Panc1 (cell line): ENCODE results near the gene TAGLN. TPM values are rescaled to one million over a fixed set of nuclear protein-coding genes. Genes with fewer than 3 reads are reported as not detected.

ENCODE experiments used
- ATAC-seq: fragments of 200-7000 bp; cut with Tn5 transposase; 2 replicates; pipeline ENCODE4 v1.9.1; 2020; ENCODE audit warnings: mild to moderate bottlenecking, moderate library complexity
- BruUV-seq: library from RNA; stranded (reverse); fragments of 400-500 nt; replicated peaks from 2 replicates; lab custom pipeline; 2021; lab: Mats Ljungman, UMichigan
- CTCF ChIA-PET: fragments of 300-600 bp; sonication (Branson Sonifier 250); formaldehyde crosslinking; loops from one replicate; lab custom pipeline; 2022; ENCODE audit warnings: antibody characterized with exemption; lab: Charles Lee
- POLR2A ChIA-PET: fragments of 300-600 bp; sonication (Branson Sonifier 250); formaldehyde crosslinking; loops from one replicate; lab custom pipeline; 2022; ENCODE audit warnings: antibody characterized with exemption; lab: Charles Lee
- DNase-seq: peaks from one replicate; pipeline ENCODE4 v3.0.0-alpha.2; 2010; ENCODE audit warnings: low read depth, low spot score
- H3K27ac ChIP-seq: 2 replicates; pipeline ENCODE4 v1.5.1; 2011; ENCODE audit warnings: mild to moderate bottlenecking, low read length, inconsistent platforms
- H3K27me3 ChIP-seq: fragments of 200-500 bp; sonication (Bioruptor generic); 2 replicates; pipeline ENCODE4 v1.6.0; 2014; ENCODE audit warnings: low read length, inconsistent platforms; ENCODE audit not compliant: control insufficient read depth, insufficient read depth
- H3K36me3 ChIP-seq: fragments of 200-500 bp; sonication (Bioruptor generic); 2 replicates; pipeline ENCODE4 v1.5.1; 2014; ENCODE audit warnings: inconsistent platforms, mild to moderate bottlenecking, low read length, moderate library complexity; ENCODE audit not compliant: control insufficient read depth, insufficient read depth
- H3K4me1 ChIP-seq: 2 replicates; pipeline ENCODE4 v1.5.1; 2011; ENCODE audit warnings: inconsistent platforms, mild to moderate bottlenecking, low read length, moderate library complexity; ENCODE audit not compliant: control insufficient read depth, insufficient read depth
- H3K4me3 ChIP-seq, 2 experiments: 2 replicates each; pipeline ENCODE4 v1.5.1; 2011 to 2012; ENCODE audit warnings: low read depth in 2 of 2, low read length in 2 of 2, mild to moderate bottlenecking in 2 of 2, inconsistent platforms in 1 of 2, moderate library complexity in 1 of 2
- H3K9me3 ChIP-seq: fragments of 200-500 bp; sonication (Bioruptor generic); 2 replicates; pipeline ENCODE4 v1.5.1; 2014; ENCODE audit warnings: low read depth, mild to moderate bottlenecking, inconsistent platforms, low read length, moderate library complexity; ENCODE audit not compliant: control insufficient read depth, insufficient read depth
- POLR2AphosphoS5 ChIP-seq: IDR thresholded peaks from 2 replicates; pipeline ENCODE4 v1.6.1; 2012; ENCODE audit warnings: mild to moderate bottlenecking, low read depth, low read length, moderate library complexity
- SIN3A ChIP-seq: IDR thresholded peaks from 2 replicates; pipeline ENCODE4 v1.6.1; 2012; ENCODE audit warnings: low read depth, mild to moderate bottlenecking, low read length, moderate library complexity, borderline replicate concordance; ENCODE audit not compliant: insufficient read depth
- TCF7L2 ChIP-seq: IDR thresholded peaks from 2 replicates; pipeline ENCODE4 v1.6.1; 2011; ENCODE audit warnings: mild to moderate bottlenecking, low read depth, low read length, inconsistent platforms
- in situ Hi-C: cut with HindIII; loops from 2 replicates; pipeline ENCODE4 v1.10.0; 2016; ENCODE audit warnings: low sequenced_read_pairs, low pct_unique_long_range_greater_than_20kb
- intact Hi-C: fragments of 100-400 bp; cut with micrococcal nuclease; formaldehyde crosslinking; loops from one replicate; pipeline ENCODE4 v1.10.0; 2022; ENCODE audit not compliant: unreplicated experiment
- total RNA-seq: library from RNA; stranded (reverse); gene quantifications from one replicate; pipeline ENCODE4 v1.2.1, GENCODE V29; 2021; ENCODE audit not compliant: unreplicated experiment
- TF ChIP-seq, protein P1 (sequence below), 2 experiments: IDR thresholded peaks; 2 replicates each; pipeline ENCODE4 v1.6.1; 2011 to 2012; ENCODE audit warnings: low read depth in 2 of 2, control low read depth in 1 of 2, low read length in 1 of 2, mild to moderate bottlenecking in 1 of 2, moderate library complexity in 1 of 2; ENCODE audit not compliant: insufficient read depth in 1 of 2
- TF ChIP-seq, protein P2 (sequence below): fragments of 450-650 bp; IDR thresholded peaks from 2 replicates; pipeline ENCODE4 v1.5.1; 2017; ENCODE audit warnings: mild to moderate bottlenecking

TAGLN gene
- total RNA-seq, 1 experiment from 2014 or later: 6.4 TPM

DNA sequence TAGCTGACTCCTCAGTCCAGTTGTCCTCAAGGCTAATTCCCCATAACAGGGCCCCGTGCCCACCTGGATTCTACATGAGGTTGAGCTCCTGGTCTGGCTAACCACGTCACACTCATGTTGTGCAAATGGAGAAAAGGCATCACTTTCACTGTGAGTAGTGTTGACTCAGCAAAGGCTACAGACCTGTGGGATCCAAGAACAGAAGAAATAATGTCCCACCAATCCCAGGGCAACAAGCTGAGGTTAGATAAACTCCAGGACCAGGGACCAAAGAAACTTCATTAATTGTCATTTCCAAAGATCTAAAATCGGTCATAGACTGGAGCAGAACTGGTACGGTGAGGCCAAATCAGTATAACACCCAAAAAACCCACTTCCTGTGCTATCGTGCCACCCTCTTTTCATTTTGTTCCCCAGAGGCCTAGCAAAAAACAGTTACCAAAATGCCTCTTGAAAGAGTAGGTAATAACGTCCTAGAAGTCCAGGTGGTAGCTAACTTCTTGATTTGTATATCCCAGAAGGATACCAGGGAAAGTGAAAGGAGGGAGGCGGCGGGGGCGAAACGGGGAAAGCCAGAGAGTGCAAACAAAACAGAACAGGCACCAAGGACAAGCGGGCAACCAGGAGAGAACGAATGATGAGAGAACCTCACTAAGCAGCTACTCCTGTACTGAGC is 31.3 kb downstream of the TAGLN start:
- peak overlapping the region; percentile 0 for H3K27ac ChIP-seq
- no peak for DNase-seq
- TF ChIP-seq TCF7L2 (no peak), POLR2AphosphoS5 (no peak), SIN3A (no peak)
- TF ChIP-seq, protein P1, sequence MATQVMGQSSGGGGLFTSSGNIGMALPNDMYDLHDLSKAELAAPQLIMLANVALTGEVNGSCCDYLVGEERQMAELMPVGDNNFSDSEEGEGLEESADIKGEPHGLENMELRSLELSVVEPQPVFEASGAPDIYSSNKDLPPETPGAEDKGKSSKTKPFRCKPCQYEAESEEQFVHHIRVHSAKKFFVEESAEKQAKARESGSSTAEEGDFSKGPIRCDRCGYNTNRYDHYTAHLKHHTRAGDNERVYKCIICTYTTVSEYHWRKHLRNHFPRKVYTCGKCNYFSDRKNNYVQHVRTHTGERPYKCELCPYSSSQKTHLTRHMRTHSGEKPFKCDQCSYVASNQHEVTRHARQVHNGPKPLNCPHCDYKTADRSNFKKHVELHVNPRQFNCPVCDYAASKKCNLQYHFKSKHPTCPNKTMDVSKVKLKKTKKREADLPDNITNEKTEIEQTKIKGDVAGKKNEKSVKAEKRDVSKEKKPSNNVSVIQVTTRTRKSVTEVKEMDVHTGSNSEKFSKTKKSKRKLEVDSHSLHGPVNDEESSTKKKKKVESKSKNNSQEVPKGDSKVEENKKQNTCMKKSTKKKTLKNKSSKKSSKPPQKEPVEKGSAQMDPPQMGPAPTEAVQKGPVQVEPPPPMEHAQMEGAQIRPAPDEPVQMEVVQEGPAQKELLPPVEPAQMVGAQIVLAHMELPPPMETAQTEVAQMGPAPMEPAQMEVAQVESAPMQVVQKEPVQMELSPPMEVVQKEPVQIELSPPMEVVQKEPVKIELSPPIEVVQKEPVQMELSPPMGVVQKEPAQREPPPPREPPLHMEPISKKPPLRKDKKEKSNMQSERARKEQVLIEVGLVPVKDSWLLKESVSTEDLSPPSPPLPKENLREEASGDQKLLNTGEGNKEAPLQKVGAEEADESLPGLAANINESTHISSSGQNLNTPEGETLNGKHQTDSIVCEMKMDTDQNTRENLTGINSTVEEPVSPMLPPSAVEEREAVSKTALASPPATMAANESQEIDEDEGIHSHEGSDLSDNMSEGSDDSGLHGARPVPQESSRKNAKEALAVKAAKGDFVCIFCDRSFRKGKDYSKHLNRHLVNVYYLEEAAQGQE (IDR thresholded peaks at IDR 0.05; ENCODE audit: insufficient read depth in 1 of 2, low read depth in 2 of 2, low read length in 1 of 2): no peak
- TF ChIP-seq, protein P2, sequence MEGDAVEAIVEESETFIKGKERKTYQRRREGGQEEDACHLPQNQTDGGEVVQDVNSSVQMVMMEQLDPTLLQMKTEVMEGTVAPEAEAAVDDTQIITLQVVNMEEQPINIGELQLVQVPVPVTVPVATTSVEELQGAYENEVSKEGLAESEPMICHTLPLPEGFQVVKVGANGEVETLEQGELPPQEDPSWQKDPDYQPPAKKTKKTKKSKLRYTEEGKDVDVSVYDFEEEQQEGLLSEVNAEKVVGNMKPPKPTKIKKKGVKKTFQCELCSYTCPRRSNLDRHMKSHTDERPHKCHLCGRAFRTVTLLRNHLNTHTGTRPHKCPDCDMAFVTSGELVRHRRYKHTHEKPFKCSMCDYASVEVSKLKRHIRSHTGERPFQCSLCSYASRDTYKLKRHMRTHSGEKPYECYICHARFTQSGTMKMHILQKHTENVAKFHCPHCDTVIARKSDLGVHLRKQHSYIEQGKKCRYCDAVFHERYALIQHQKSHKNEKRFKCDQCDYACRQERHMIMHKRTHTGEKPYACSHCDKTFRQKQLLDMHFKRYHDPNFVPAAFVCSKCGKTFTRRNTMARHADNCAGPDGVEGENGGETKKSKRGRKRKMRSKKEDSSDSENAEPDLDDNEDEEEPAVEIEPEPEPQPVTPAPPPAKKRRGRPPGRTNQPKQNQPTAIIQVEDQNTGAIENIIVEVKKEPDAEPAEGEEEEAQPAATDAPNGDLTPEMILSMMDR: no peak
- peak overlapping the region; percentile 89 to 100 for H3K4me3 ChIP-seq
- in situ Hi-C loops: no loop called here
- H3K9me3 ChIP-seq: no peaks in the 10 kb centered on the region
- H3K36me3 ChIP-seq: peaks cover 3% of the 10 kb centered on the region
- no peak for ATAC-seq
- ChIA-PET POLR2A (no interaction called here), CTCF (interaction anchor here (0.6 kb wide), 2 partner anchors 68 to 350 kb away, joined by 3 read pairs; no protein-coding TSS in a partner anchor)
- H3K27me3 ChIP-seq: no peaks in the 10 kb centered on the region
- no TSS peak for BruUV-seq
- intact Hi-C loops: no loop called here
- peaks cover 25% of the 10 kb centered on the region for H3K4me1 ChIP-seq

DNA sequence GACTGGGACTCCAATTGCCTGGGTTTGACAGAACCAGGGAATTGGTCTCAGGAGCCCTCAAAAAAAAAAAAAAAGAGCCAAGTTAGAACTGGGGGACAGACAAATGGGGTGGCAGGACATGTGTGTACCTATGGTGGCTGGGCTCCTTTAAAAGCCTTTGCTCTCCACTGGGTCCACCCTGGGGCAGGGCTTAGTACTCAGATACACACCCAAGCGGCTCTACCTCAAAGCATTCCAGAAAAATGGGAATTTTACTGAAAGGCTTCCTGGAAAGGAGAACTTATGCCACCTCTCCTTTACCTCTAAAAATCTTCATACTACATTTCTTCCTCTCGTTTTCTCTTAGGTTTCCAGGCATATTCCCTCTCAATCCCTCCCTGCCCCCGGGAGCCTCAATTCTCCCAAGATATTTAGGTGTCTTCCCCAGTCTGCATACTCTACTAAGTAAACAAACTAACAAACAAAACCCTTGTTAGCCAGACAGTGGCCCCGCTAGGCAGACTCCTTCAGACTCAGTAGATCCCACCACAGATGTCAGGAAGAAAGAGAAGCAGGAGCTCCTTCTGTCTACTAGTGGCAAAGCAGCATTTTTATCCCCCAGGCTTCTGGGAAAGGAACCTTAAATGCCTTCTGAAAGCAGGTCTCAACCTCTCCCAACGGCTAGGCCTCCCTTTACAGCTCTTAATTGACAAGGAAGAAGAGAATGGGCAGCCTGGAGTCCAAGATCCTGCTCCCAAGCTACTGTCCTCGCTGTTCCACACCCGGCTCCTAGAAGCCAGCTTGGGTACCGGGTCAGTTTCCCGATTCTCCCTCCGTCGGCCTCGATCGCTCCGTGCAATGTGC is 32.0 kb downstream of the TAGLN start:
- Histone ChIP-seq H3K36me3 (peaks cover 3% of the 10 kb centered on the region), H3K27ac (peak overlapping the region; percentile 88), H3K4me3 (peak overlapping the region; percentile 89 to 100), H3K9me3 (no peaks in the 10 kb centered on the region), H3K4me1 (peaks cover 25% of the 10 kb centered on the region), H3K27me3 (no peaks in the 10 kb centered on the region)
- intact Hi-C loops: no loop called here
- TF ChIP-seq, protein P1 (IDR thresholded peaks at IDR 0.05; ENCODE audit: insufficient read depth in 1 of 2, low read depth in 2 of 2, low read length in 1 of 2): no peak
- TF ChIP-seq SIN3A (no peak), POLR2AphosphoS5 (no peak), TCF7L2 (no peak)
- TF ChIP-seq, protein P2: no peak
- no peak for DNase-seq
- ChIA-PET CTCF (interaction anchor here (0.6 to 0.9 kb wide), 3 partner anchors 50 to 350 kb away, joined by 3 read pairs; no protein-coding TSS in a partner anchor), POLR2A (interaction anchor here (0.5 to 0.6 kb wide), 2 partner anchors 80 to 87 kb away, joined by 3 to 7 read pairs; no protein-coding TSS in a partner anchor)
- in situ Hi-C loops: no loop called here
- no peak for ATAC-seq
- no TSS peak for BruUV-seq
